ENCODE data around the gene TNFRSF1B. TPM values are rescaled to one million over a fixed set of nuclear protein-coding genes. Genes with fewer than 3 reads are reported as not detected.

The TNFRSF1B gene
- total RNA-seq, 1 experiment from 2014 or later = not detected

DNA sequence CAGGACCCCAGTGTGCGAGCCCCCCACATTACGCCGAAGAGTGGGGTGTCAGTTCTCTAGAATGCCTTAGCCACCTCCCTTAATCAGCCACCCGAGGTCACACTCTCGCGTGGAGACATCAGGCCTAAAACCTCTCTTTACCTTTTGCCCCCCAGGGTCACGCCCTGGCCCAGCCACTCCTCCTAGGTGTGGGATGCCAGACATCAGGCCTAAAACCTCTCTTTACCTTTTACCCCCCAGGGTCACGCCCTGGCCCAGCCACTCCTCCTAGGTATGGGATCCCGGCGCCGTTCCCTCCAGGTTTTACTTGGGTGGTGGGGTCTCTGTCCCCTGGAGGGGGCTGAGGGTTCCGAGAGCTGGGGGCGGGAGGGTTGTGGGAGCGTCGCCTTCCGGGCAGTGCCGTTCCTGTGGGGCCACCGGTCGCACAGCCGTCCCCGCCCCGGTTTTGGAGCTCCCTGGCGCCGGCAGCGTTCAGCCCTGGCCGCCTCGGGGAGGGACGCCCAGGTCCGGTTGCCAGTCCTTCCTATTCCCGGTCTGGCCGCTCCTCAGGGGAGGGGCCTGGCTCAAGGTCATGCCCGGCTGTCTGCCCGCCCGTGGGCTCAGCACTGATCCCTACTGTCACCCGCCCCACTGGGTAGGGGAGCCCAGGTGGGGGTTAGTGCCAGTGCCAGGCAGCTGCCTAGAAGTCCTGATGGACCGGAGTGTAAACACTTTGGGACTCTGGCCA, 63.9 kb downstream of the TNFRSF1B start:
- DNase-seq (ENCODE audit: low spot score) = no peak
- no peaks in the 10 kb centered on the region for H3K27me3 ChIP-seq (replicated peaks; ENCODE audit: insufficient read depth, low read depth, low read length, poor library complexity)
- CTCF ChIA-PET = no interaction called here
- no peaks in the 10 kb centered on the region for H3K36me3 ChIP-seq (ENCODE audit: insufficient read depth, low read length, poor library complexity, severe bottlenecking)
- intact Hi-C loops (cut with micrococcal nuclease; ENCODE audit: unreplicated experiment) = no loop called here
- POLR2A ChIA-PET (ENCODE audit: low non-redundant PET) = no interaction called here
- H3K27ac ChIP-seq (ENCODE audit: low read depth, low read length, poor library complexity, severe bottlenecking) = peak overlapping the region; percentile 88
- no peaks in the 10 kb centered on the region for H3K9me3 ChIP-seq (ENCODE audit: low read depth, low read length, poor library complexity, severe bottlenecking)
- BruUV-seq (replicated peaks) = no TSS peak
- peaks cover 5% of the 10 kb centered on the region for H3K4me1 ChIP-seq (ENCODE audit: insufficient read depth, low read length, poor library complexity, severe bottlenecking)
- TF ChIP-seq, protein P1, sequence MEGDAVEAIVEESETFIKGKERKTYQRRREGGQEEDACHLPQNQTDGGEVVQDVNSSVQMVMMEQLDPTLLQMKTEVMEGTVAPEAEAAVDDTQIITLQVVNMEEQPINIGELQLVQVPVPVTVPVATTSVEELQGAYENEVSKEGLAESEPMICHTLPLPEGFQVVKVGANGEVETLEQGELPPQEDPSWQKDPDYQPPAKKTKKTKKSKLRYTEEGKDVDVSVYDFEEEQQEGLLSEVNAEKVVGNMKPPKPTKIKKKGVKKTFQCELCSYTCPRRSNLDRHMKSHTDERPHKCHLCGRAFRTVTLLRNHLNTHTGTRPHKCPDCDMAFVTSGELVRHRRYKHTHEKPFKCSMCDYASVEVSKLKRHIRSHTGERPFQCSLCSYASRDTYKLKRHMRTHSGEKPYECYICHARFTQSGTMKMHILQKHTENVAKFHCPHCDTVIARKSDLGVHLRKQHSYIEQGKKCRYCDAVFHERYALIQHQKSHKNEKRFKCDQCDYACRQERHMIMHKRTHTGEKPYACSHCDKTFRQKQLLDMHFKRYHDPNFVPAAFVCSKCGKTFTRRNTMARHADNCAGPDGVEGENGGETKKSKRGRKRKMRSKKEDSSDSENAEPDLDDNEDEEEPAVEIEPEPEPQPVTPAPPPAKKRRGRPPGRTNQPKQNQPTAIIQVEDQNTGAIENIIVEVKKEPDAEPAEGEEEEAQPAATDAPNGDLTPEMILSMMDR (conservative IDR thresholded peaks at IDR 0.05; ENCODE audit: low read depth, low read length) = no peak
- no peak for TF ChIP-seq EZH2 (IDR thresholded peaks at IDR 0.05; ENCODE audit: borderline replicate concordance, low read depth, low read length, poor library complexity, severe bottlenecking)
- peak overlapping the region; percentile 99 for H3K4me3 ChIP-seq (ENCODE audit: low read depth, low read length, poor library complexity, severe bottlenecking)

DNA sequence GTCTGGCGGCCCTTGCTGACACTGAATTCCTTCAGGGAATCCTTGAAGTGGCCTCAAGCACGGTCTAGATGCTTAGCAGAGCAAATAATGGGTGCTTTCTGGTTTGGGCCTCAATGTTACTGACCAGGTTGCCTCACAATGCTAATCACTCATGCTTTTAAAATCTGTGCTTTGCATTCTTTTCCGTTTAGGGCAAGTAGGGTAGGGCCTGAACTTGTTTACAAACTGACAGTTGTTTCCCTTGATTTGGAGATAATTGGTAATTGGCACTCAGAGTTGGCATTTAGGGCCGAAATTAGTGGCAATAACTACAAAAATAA, 64.4 kb downstream of the TNFRSF1B start:
- H3K4me3 ChIP-seq (ENCODE audit: low read depth, low read length, poor library complexity, severe bottlenecking) = peak overlapping the region; percentile 99
- ChIA-PET POLR2A (ENCODE audit: low non-redundant PET) (no interaction called here), CTCF (no interaction called here)
- BruUV-seq (replicated peaks) = no TSS peak
- DNase-seq (ENCODE audit: low spot score) = no peak
- H3K9me3 ChIP-seq (ENCODE audit: low read depth, low read length, poor library complexity, severe bottlenecking) = no peaks in the 10 kb centered on the region
- no peak overlapping the region for H3K27ac ChIP-seq (ENCODE audit: low read depth, low read length, poor library complexity, severe bottlenecking)
- intact Hi-C loops (cut with micrococcal nuclease; ENCODE audit: unreplicated experiment) = no loop called here
- H3K27me3 ChIP-seq (replicated peaks; ENCODE audit: insufficient read depth, low read depth, low read length, poor library complexity) = no peaks in the 10 kb centered on the region
- TF ChIP-seq, protein P1 (conservative IDR thresholded peaks at IDR 0.05; ENCODE audit: low read depth, low read length) = no peak
- TF ChIP-seq EZH2 (IDR thresholded peaks at IDR 0.05; ENCODE audit: borderline replicate concordance, low read depth, low read length, poor library complexity, severe bottlenecking) = no peak
- no peaks in the 10 kb centered on the region for H3K36me3 ChIP-seq (ENCODE audit: insufficient read depth, low read length, poor library complexity, severe bottlenecking)
- H3K4me1 ChIP-seq (ENCODE audit: insufficient read depth, low read length, poor library complexity, severe bottlenecking) = peaks cover 5% of the 10 kb centered on the region

DNA sequence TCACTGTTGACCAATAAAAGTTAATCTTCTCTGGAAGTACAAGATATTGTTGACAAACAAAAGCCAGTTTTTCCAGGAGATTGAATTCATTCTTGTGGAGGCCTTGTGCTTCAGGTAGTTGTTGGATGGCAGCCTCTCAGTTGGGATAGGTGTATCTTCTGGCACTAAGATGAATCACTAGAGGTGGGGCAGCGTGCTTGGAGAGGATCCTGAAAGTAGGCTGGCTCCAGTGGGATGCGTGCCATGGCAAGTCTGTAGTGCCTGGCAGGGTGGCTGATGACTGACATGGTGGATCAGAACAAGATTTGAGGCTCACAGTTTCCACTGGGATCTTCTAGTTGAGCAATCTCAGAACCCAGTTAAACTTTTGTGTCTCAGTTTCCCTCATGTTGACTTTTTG, 65.4 kb downstream of the TNFRSF1B start:
- CTCF ChIA-PET = no interaction called here
- intact Hi-C loops (cut with micrococcal nuclease; ENCODE audit: unreplicated experiment) = no loop called here
- H3K4me3 ChIP-seq (ENCODE audit: low read depth, low read length, poor library complexity, severe bottlenecking) = no peak overlapping the region

More for the DNA sequence above, 65.4 kb downstream of the TNFRSF1B start:
- Histone ChIP-seq H3K9me3 (ENCODE audit: low read depth, low read length, poor library complexity, severe bottlenecking) (no peaks in the 10 kb centered on the region), H3K4me1 (ENCODE audit: insufficient read depth, low read length, poor library complexity, severe bottlenecking) (peaks cover 5% of the 10 kb centered on the region), H3K27ac (ENCODE audit: low read depth, low read length, poor library complexity, severe bottlenecking) (no peak overlapping the region), H3K36me3 (ENCODE audit: insufficient read depth, low read length, poor library complexity, severe bottlenecking) (no peaks in the 10 kb centered on the region), H3K27me3 (replicated peaks; ENCODE audit: insufficient read depth, low read depth, low read length, poor library complexity) (no peaks in the 10 kb centered on the region)
- POLR2A ChIA-PET (ENCODE audit: low non-redundant PET) = no interaction called here
- TF ChIP-seq, protein P1 (conservative IDR thresholded peaks at IDR 0.05; ENCODE audit: low read depth, low read length) = no peak
- no peak for TF ChIP-seq EZH2 (IDR thresholded peaks at IDR 0.05; ENCODE audit: borderline replicate concordance, low read depth, low read length, poor library complexity, severe bottlenecking)
- BruUV-seq (replicated peaks) = no TSS peak
- DNase-seq (ENCODE audit: low spot score) = no peak
